Urothelium cell line (cell line): ENCODE data around the gene RAD51B.

Source experiments
- DNase-seq: peaks from one replicate; pipeline ENCODE4 v3.0.0; 2011; ENCODE audit warnings: low spot score, mixed read lengths
- FAIRE-seq: peaks from 2 replicates; lab custom pipeline; 2011; peaks lifted over from hg19 to GRCh38; lab: Jason Lieb, UNC

RAD51B gene

DNA sequence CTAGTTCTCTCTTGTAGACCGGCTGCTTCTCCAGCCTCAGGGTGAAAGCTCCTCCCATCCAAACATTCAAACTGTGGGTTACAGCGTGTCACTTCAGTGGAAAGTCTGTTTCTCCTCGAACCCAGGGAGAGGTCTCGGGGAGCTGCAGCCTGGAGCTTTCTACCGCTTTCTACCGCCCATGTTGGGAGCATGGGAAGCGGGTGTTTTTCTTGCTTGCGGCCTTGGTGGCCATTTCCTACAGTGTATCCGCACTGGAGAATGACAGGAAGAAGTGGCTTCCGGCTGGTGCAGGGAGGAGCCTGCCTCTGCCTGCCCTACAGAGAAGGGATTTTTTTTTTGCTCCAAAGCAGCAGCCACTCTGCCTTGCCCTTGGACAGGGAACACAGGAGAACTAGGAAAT lies 952.1 kb downstream of the RAD51B start:
- FAIRE-seq (peak; percentile 61), DNase-seq (no peak)

DNA sequence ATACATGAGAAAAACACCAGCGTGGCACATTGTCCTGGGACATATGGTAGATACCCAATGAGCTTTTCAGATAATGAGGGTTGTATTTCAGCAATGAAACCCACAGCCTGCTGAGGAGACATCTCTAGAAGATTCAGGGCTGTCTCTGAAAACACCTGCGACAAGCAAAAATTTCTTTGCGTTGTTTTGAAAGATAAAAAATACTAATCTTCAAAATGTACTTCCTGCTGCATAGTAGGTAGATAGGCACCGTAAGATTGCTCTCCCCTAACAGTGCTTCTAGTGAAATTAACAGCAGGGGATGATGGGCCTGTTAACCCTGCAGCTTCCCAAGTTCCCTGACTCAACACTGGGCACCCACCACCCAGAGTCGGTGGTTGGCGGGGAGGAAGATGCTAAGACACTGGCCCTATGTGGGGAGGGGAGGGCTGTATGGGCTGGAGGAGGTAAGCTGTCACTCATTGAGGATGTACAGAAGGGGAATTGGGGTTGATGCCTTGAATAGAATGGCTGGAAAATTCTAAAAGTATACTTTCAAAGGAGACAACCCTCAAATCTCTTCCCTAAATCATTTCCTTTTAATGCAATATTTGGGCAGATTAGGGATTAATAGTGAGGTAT lies 953.3 kb downstream of the RAD51B start:
- FAIRE-seq, result peak; percentile 81

DNA sequence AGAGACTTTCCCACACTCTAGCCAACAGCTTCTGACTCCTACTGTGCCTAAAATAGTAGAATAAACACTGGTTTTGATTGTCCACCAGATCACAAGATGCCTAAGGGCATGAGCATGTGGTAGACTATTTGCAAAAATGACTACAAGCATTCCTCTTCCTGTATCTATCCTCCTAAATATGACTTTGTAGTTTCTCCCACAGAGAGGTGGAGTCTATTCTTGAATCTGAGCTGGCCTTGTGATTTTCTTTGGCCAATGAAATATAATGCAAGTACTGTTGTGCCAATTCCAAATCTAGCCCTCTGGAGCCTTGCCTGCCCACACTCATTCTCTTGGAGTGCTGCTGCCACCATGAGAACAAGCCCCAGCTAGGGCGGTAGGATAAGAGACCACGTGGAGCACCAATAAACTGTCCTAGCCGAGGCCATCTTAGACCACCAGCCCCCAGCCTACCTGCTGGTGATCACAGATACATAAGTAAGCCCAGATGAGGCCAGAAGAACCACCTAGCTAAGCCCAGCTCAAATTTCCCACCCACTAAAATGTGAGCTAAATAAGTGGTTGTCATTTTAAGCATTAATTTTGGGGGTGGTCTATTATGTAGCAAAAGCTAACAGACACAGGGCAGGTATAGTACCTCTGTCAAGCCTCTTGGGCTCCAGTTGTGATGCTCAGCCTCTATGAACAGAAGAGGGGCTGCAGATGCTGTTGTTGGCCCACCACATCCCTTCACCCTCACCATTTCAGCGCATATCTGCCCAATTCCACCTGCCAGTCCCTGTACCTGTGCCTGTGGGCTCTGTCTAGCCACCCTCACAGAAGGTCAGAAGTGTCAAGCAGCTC lies 955.4 kb downstream of the RAD51B start:
- FAIRE-seq, result peak; percentile 62
- DNase-seq, result no peak

More for the DNA sequence above, 953.3 kb downstream of the RAD51B start:
- no peak for DNase-seq

DNA sequence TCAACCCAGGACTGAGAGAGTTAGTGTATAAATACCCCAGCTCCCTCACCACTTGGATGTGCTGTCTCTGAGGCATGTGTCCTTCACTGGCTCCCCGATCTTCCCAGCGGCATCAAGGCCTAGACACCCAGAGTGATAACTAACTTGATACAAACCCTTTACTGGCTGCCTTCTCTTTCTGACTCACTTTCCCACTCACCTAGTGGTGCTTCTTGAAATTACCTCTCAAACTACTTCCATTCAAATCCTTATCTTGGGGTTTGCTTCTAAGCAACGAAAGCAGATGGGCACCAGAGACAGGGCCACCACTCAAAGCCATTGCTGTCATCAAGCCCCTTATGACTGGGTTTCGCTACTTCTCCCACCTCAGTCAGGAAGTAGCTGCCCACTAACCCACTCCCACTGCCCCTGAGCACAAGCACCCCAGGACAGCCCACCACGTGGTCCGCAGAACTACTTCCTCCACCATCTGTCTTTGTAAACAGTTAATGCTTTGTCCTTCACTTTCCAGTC lies 956.1 kb downstream of the RAD51B start:
- DNase-seq (no peak), FAIRE-seq (peak; percentile 32)

DNA sequence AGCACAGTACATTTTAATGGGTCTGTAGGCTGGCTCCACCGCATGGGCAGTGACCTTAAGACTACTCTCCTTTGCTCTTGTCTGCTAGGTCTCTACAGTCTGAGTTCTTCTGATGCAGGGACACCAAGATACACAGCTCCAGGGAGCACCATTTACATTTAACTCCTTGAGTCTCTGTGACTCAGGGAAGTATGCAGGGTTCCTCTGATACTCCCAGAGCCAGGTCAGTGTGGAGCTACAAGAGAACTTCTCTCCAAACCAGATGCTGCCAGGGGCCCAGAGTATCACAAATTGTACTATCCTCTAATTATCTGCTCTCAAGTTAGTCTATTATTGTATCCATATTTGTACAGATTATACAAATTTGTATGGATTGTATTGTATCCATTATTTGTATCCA lies 958.1 kb downstream of the RAD51B start:
- FAIRE-seq (peak; percentile 5), DNase-seq (no peak)
